Peyer's patch (tissue), 4 donors: ENCODE data around the gene C17orf100.

Experiments
- CTCF ChIP-seq, 6 experiments: fragments of 450-650 bp in 4 of 6; fragments of 200-600 bp in 2 of 6; sonication (generic) in 1 of 6; IDR thresholded peaks; one replicate each; pipeline ENCODE4 v1.5.1; 2017 to 2019; ENCODE audit warnings: antibody characterized with exemption in 6 of 6, mild to moderate bottlenecking in 3 of 6, moderate library complexity in 1 of 6
- POLR2A ChIP-seq, 2 donors: fragments of 450-650 bp; IDR thresholded peaks; one replicate each; pipeline ENCODE4 v1.5.1; 2017; ENCODE audit warnings: antibody characterized with exemption in 2 of 2, mild to moderate bottlenecking in 2 of 2, moderate library complexity in 2 of 2

- TF ChIP-seq CTCF (IDR thresholded peaks at IDR 0.05) (no peak), POLR2A (IDR thresholded peaks at IDR 0.05) (no peak)
Measured at GRCh38 chr17:6661464-6661848, 9.9 kb downstream of the C17orf100 start.
